Retinal pigment epithelial cell (primary cell): ENCODE results near the gene RTEL1.
A peak's percentile ranks its signal among the peaks of the same experiment; 100 is the strongest.
"Not testable (repeated sequence)": the region's sequence is repeated elsewhere in the genome, so short reads cannot be mapped to it uniquely, and the experiment has no call there.

Experiments
- DNase-seq: peaks from one replicate; pipeline ENCODE4 v3.0.0-alpha.2; 2010; ENCODE audit warnings: low read depth
- H3K4me3 ChIP-seq: 2 replicates; pipeline ENCODE4 v1.5.1; 2011; ENCODE audit warnings: mild to moderate bottlenecking, low read length, control low read depth, moderate library complexity
- CTCF ChIP-seq: conservative IDR thresholded peaks from 2 replicates; pipeline ENCODE4 v1.5.1; 2011; ENCODE audit warnings: low read depth, low read length, control low read depth, inconsistent platforms

Gene RTEL1

GRCh38 chr20:63657260-63657936 lies 714 bp upstream of the RTEL1 start:
- H3K4me3 ChIP-seq, result peak overlapping the region; percentile 90
- DNase-seq, result no peak
- no peak for TF ChIP-seq CTCF

GRCh38 chr20:63658749-63659187 lies 656 bp downstream of the RTEL1 start:
- peak overlapping the region; percentile 90 for H3K4me3 ChIP-seq
- DNase-seq, result no peak
- no peak for TF ChIP-seq CTCF

- no peak for TF ChIP-seq CTCF
- no peak for DNase-seq
- peak overlapping the region; percentile 90 for H3K4me3 ChIP-seq
Observed at GRCh38 chr20:63659370-63659769, 1.3 kb downstream of the RTEL1 start.

- not testable (repeated sequence) for H3K4me3 ChIP-seq, DNase-seq
Observed at GRCh38 chr20:63660174-63660573, 2.1 kb downstream of the RTEL1 start.

GRCh38 chr20:63660622-63661021 lies 2.5 kb downstream of the RTEL1 start:
- no peak for TF ChIP-seq CTCF
- DNase-seq, result no peak
- H3K4me3 ChIP-seq, result no peak overlapping the region

- no peak for DNase-seq
- TF ChIP-seq CTCF, result no peak
- no peak overlapping the region for H3K4me3 ChIP-seq
Observed at GRCh38 chr20:63661108-63661507, 3.0 kb downstream of the RTEL1 start.

- H3K4me3 ChIP-seq, result no peak overlapping the region
- DNase-seq, result no peak
- TF ChIP-seq CTCF, result no peak
Observed at GRCh38 chr20:63661959-63662812, 4.1 kb downstream of the RTEL1 start.
